Naive thymus-derived CD8-positive, alpha-beta T cell (primary cell): Measurements from ENCODE around the gene SGIP1. TPM values are rescaled to one million over a fixed set of nuclear protein-coding genes. Genes with fewer than 3 reads are reported as not detected.
"Not testable (repeated sequence)": the region's sequence is repeated elsewhere in the genome, so short reads cannot be mapped to it uniquely, and the experiment has no call there.

Experiments used
- ATAC-seq, 2 donors: fragments of 150-1000 bp; cut with Tn5 transposase in 1 of 2; sonication (Bioruptor Pico), chemical (Tn5 transposase) in 1 of 2; 1 replicate in 1 of 2; 2 replicates in 1 of 2; pipeline ENCODE4 v1.10.0; 2021; ENCODE audit warnings: mild to moderate bottlenecking in 2 of 2, moderate library complexity in 2 of 2
- POLR2A ChIA-PET: fragments of 350-600 bp; sonication (Branson Sonifier 250); formaldehyde crosslinking; loops from one replicate; lab custom pipeline; 2021; ENCODE audit warnings: antibody characterized with exemption; lab: Charles Lee
- DNase-seq, 10 donors: peaks; one replicate each; pipeline versions ENCODE4 v3.0.0 to v3.0.0-alpha.2; 2020 to 2022
- H3K27ac Mint-ChIP-seq, 10 donors: one replicate each; pipeline ENCODE4 v1.8.0; 2020 to 2022; ENCODE audit warnings: mild to moderate bottlenecking in 10 of 10, mixed read lengths in 10 of 10, moderate library complexity in 4 of 10, inconsistent platforms in 1 of 10
- H3K27me3 Mint-ChIP-seq, 5 donors: one replicate each; pipeline ENCODE4 v1.8.0; 2021 to 2022; ENCODE audit warnings: mixed read lengths in 5 of 5
- H3K36me3 Mint-ChIP-seq, 3 donors: one replicate each; pipeline ENCODE4 v1.8.0; 2020 to 2022; ENCODE audit warnings: mixed read lengths in 3 of 3, mild to moderate bottlenecking in 2 of 3, inconsistent platforms in 1 of 3
- H3K4me1 Mint-ChIP-seq, 4 donors: one replicate each; pipeline ENCODE4 v1.8.0; 2021 to 2022; ENCODE audit warnings: mixed read lengths in 4 of 4
- H3K4me3 Mint-ChIP-seq, 10 donors: one replicate each; pipeline ENCODE4 v1.8.0; 2020 to 2022; ENCODE audit warnings: mild to moderate bottlenecking in 10 of 10, mixed read lengths in 10 of 10, moderate library complexity in 6 of 10, inconsistent platforms in 1 of 10
- H3K9me3 Mint-ChIP-seq, 9 donors: one replicate each; pipeline ENCODE4 v1.8.0; 2020 to 2022; ENCODE audit warnings: mixed read lengths in 9 of 9, mild to moderate bottlenecking in 3 of 9, inconsistent platforms in 1 of 9, moderate library complexity in 1 of 9
- microRNA-seq: library from miRNA; unstranded; fragments of <30 nt; microRNA quantifications from one replicate; pipeline ENCODE4 v1.2.0, GENCODE V29; 2022; ENCODE audit warnings: borderline microRNAs expressed
- polyA plus RNA-seq, 3 donors: library from polyadenylated mRNA; unstranded; fragments of 300-500 nt; fragmentation: Illumina TruSeq; gene quantifications; one replicate each; pipeline ENCODE4 v1.2.3, GENCODE V29; 2021
- total RNA-seq, 8 experiments: library from RNA in 2 of 8; stranded (reverse) in 2 of 8; gene quantifications; one replicate each; pipeline ENCODE4 v1.2.3 and lab custom pipeline; 2021 to 2026

Gene SGIP1
- total and polyA plus RNA-seq, 5 experiments from 2014 or later, result not detected

- no peak overlapping the region for H3K4me3 Mint-ChIP-seq
- ATAC-seq (no peak), DNase-seq (no peak)
- H3K4me1 Mint-ChIP-seq, result no peaks in the 10 kb centered on the region
- peaks cover 0 to 3% (median 0%) of the 10 kb centered on the region in 9 donors for H3K9me3 Mint-ChIP-seq
- H3K36me3 Mint-ChIP-seq, result no peaks in the 10 kb centered on the region
- POLR2A ChIA-PET, result interaction anchor here (0.7 kb wide), 1 partner anchor 151 kb away, joined by 3 read pairs; no protein-coding TSS in a partner anchor
- peaks cover 0 to 2% (median 0%) of the 10 kb centered on the region in 5 donors for H3K27me3 Mint-ChIP-seq
- H3K27ac Mint-ChIP-seq, result no peak overlapping the region
Measured at GRCh38 chr1:66778969-66779368, 245.0 kb downstream of the SGIP1 start.

- Mint-ChIP-seq H3K4me1 (no peaks in the 10 kb centered on the region), H3K27me3 (peaks cover 0 to 2% (median 0%) of the 10 kb centered on the region in 5 donors), H3K27ac (peak overlapping the region in 1 of 10 donors; percentile 18), H3K36me3 (no peaks in the 10 kb centered on the region), H3K9me3 (peaks cover 0 to 3% (median 0%) of the 10 kb centered on the region in 9 donors), H3K4me3 (no peak overlapping the region)
- POLR2A ChIA-PET, result no interaction called here
- ATAC-seq (no peak), DNase-seq (no peak)
Measured at GRCh38 chr1:66779475-66780078, 245.6 kb downstream of the SGIP1 start.

- H3K27ac Mint-ChIP-seq, POLR2A ChIA-PET, ATAC-seq: not testable (repeated sequence)
Measured at GRCh38 chr1:66785800-66786199, 251.8 kb downstream of the SGIP1 start.

GRCh38 chr1:66787641-66788040 lies 253.7 kb downstream of the SGIP1 start:
- H3K27ac Mint-ChIP-seq, result peak overlapping the region in 4 of 10 donors; percentile 18 to 78 (median 54)
- no peak for ATAC-seq
- POLR2A ChIA-PET, result interaction anchor here (0.7 kb wide), 1 partner anchor 55 kb away, joined by 3 read pairs; no protein-coding TSS in a partner anchor
- H3K27me3 Mint-ChIP-seq, result no peaks in the 10 kb centered on the region
- peaks cover 0 to 3% (median 0%) of the 10 kb centered on the region in 9 donors for H3K9me3 Mint-ChIP-seq
- H3K4me3 Mint-ChIP-seq, result peak overlapping the region in 1 of 10 donors; percentile 72
- DNase-seq, result no peak
- peaks cover 12 to 15% (median 13%) of the 10 kb centered on the region in 4 donors for H3K4me1 Mint-ChIP-seq
- peaks cover 0 to 2% (median 0%) of the 10 kb centered on the region in 3 donors for H3K36me3 Mint-ChIP-seq

More at GRCh38 chr1:66785800-66786199, 251.8 kb downstream of the SGIP1 start:
- H3K4me3 Mint-ChIP-seq, H3K36me3 Mint-ChIP-seq, H3K9me3 Mint-ChIP-seq, H3K27me3 Mint-ChIP-seq, DNase-seq: not testable (repeated sequence)
- peaks cover 11 to 15% (median 12%) of the 10 kb centered on the region in 4 donors for H3K4me1 Mint-ChIP-seq

- peak overlapping the region; percentile 46 to 94 (median 60) for H3K27ac Mint-ChIP-seq
- H3K36me3 Mint-ChIP-seq, result peaks cover 0 to 2% (median 0%) of the 10 kb centered on the region in 3 donors
- peaks cover 12 to 15% (median 13%) of the 10 kb centered on the region in 4 donors for H3K4me1 Mint-ChIP-seq
- POLR2A ChIA-PET, result no interaction called here
- peak overlapping the region; percentile 40 to 88 (median 71) for H3K4me3 Mint-ChIP-seq
- DNase-seq (peak in 9 of 10 donors; percentile 2 to 60 (median 25)), ATAC-seq (peak; percentile 99)
- peaks cover 0 to 3% (median 0%) of the 10 kb centered on the region in 9 donors for H3K9me3 Mint-ChIP-seq
- no peaks in the 10 kb centered on the region for H3K27me3 Mint-ChIP-seq
Measured at GRCh38 chr1:66788231-66788939, 254.4 kb downstream of the SGIP1 start.

GRCh38 chr1:66791621-66792610 lies 258.0 kb downstream of the SGIP1 start:
- DNase-seq, result no peak
- POLR2A ChIA-PET, result interaction anchor here (0.6 kb wide), 1 partner anchor 91 kb away, joined by 6 read pairs; no protein-coding TSS in a partner anchor
- no peaks in the 10 kb centered on the region for H3K9me3 Mint-ChIP-seq
- peaks cover 11 to 15% (median 12%) of the 10 kb centered on the region in 4 donors for H3K4me1 Mint-ChIP-seq
- ATAC-seq, result no peak
- H3K27me3 Mint-ChIP-seq, result no peaks in the 10 kb centered on the region
- H3K27ac Mint-ChIP-seq, result peak overlapping the region in 1 of 10 donors; percentile 14
- H3K4me3 Mint-ChIP-seq, result no peak overlapping the region
- H3K36me3 Mint-ChIP-seq, result peaks cover 0 to 2% (median 0%) of the 10 kb centered on the region in 3 donors

GRCh38 chr1:66795839-66796238 lies 261.9 kb downstream of the SGIP1 start:
- ATAC-seq, H3K4me3 Mint-ChIP-seq, DNase-seq, H3K36me3 Mint-ChIP-seq, H3K27me3 Mint-ChIP-seq, H3K4me1 Mint-ChIP-seq, H3K9me3 Mint-ChIP-seq, POLR2A ChIA-PET, H3K27ac Mint-ChIP-seq: not testable (repeated sequence)

Small RNAs within 50 kb of the gene (microRNA-seq; reads per million reads assigned to microRNA genes)
- not detected for gene MIR3117

Other genes with a start within 250 kb of the SGIP1 start
- gene DYNLT5, start 218.3 kb downstream of the SGIP1 start, total RNA-seq, result not detected
- gene DYNLT5, start 218.3 kb downstream of the SGIP1 start, polyA plus RNA-seq, result not detected